Heart right ventricle (tissue), 16 donors: ENCODE measurements around the gene ADCK1. TPM values are rescaled to one million over a fixed set of nuclear protein-coding genes. Genes with fewer than 3 reads are reported as not detected.

Source experiments
- ATAC-seq, 8 donors: fragments of 200-7000 bp; cut with Tn5 transposase; one replicate each; pipeline ENCODE4 v1.9.1; 2020; ENCODE audit warnings: mild to moderate bottlenecking in 8 of 8, moderate library complexity in 8 of 8, moderate number of reproducible peaks in 1 of 8
- DNase-seq, 2 donors: peaks; one replicate each; pipeline ENCODE4 v3.0.0-alpha.2; 2020
- H3K27ac ChIP-seq, 10 donors: fragments of 200-600 bp; sonication (generic) in 2 of 10; one replicate each; pipeline versions ENCODE4 v1.5.0 to v1.8.0; 2020 to 2022; ENCODE audit warnings: mild to moderate bottlenecking in 3 of 10
- H3K27me3 ChIP-seq, 7 donors: fragments of 200-600 bp; one replicate each; pipeline ENCODE4 v1.8.0; 2021 to 2022; ENCODE audit warnings: mild to moderate bottlenecking in 2 of 7
- H3K36me3 ChIP-seq, 9 donors: fragments of 200-600 bp; sonication (generic) in 1 of 9; one replicate each; pipeline versions ENCODE4 v1.5.0 to v1.8.0; 2020 to 2022; ENCODE audit warnings: mild to moderate bottlenecking in 2 of 9
- H3K4me1 ChIP-seq, 9 donors: fragments of 200-600 bp; sonication (generic) in 1 of 9; one replicate each; pipeline versions ENCODE4 v1.5.0 to v1.8.0; 2020 to 2022; ENCODE audit warnings: mild to moderate bottlenecking in 4 of 9
- H3K4me3 ChIP-seq, 10 donors: fragments of 200-600 bp; sonication (generic) in 2 of 10; one replicate each; pipeline versions ENCODE4 v1.5.0 to v1.8.0; 2020 to 2022; ENCODE audit warnings: mild to moderate bottlenecking in 7 of 10, moderate library complexity in 2 of 10
- H3K9me3 ChIP-seq, 11 donors: fragments of 200-600 bp in 10 of 11; sonication (generic) in 2 of 11; one replicate each; pipeline versions ENCODE4 v1.5.0 to v1.8.0; 2013 to 2022; ENCODE audit warnings: mild to moderate bottlenecking in 2 of 11, control low read depth in 1 of 11, moderate library complexity in 1 of 11
- CTCF ChIP-seq, 9 donors: fragments of 200-600 bp; sonication (generic) in 2 of 9; IDR thresholded peaks; one replicate each; pipeline versions ENCODE4 v1.5.0 to v1.8.0; 2021 to 2022; ENCODE audit warnings: antibody characterized with exemption in 9 of 9, mild to moderate bottlenecking in 5 of 9, moderate library complexity in 1 of 9
- WGBS, 2 donors: extraction: QIAGEN DNeasy Blood & Tissue Kit; methylation state at CpG; one replicate each; pipeline ENCODE4 v1.1.7; 2013; ENCODE audit warnings: inconsistent platforms in 1 of 2; 5-methylcytosine and 5-hydroxymethylcytosine counted together
- intact Hi-C, 10 donors: fragments of 100-400 bp; cut with DNase I; formaldehyde crosslinking; loops; one replicate each; pipeline versions ENCODE4 v1.11.1 to v1.14.2; 2022
- polyA plus RNA-seq, 2 donors: library from polyadenylated mRNA; stranded (reverse); fragments of 200-250 nt; gene quantifications; one replicate each; pipeline ENCODE4 v1.2.3, GENCODE V29; 2013
- total RNA-seq, 10 donors: library from RNA; stranded (reverse); fragmentation: NEBNext Ultra II Directional in 3 of 10; extraction: Animal tissue kit (Norgen Biotek cat#: 25700) in 3 of 10; gene quantifications; one replicate each; pipeline versions ENCODE4 v1.2.1 to v1.2.4, GENCODE V29; 2021 to 2023
- donor health status: Arrhythmogenic right ventricular cardiomyopathy.
- donor health status: ischemic (EF 13 %, LVEDD 7.1; RV severe dilation, severe dysfunction).
- donor health status: healthy with polysubstance abuse.
- donor health status: DM: no; HTN: yes; CAD: no.
- donor health status: DM: no; HTN: no; CAD: no.
- donor health status: ischemic (EF 25% LVEDD 6.9; RV normal size, moderate dysfunction).
- donor health status: ischemic (EF 25% LVEDD 5.7; RV mildly dilated, moderate dysfunction).
- donor health status: healthy.
- donor health status: DM: yes; HTN: yes; CAD: no.
- donor health status: Ischemic cardiomyopathy.
- donor health status: ischemic (EF 35%, LVEDD 5.7; RV mildly dilated, moderate dysfunction).
- donor health status: nonischemic (EF 11% LVEDD 7.7; RV severe dilation, severe dysfunction).
- donor health status: DM: yes; HTN: yes; CAD: no.
- donor health status: PGD.
- donor health status: ischemic (EF 29% LVEDD 5.4; RV normal size, mild dysfunction).
- donor health status: nonischemic (EF 23%, LVEDD 6.1; RV moderate dilation, normal function).

Gene ADCK1
- total and polyA plus RNA-seq, 12 donors: 6.2 to 33.9 (median 7.3) TPM

GRCh38 chr14:77965050-77965449 lies 165.1 kb downstream of the ADCK1 start:
- DNase-seq (no peak), ATAC-seq (no peak)
- no peaks in the 10 kb centered on the region for H3K9me3 ChIP-seq
- H3K27me3 ChIP-seq: peaks cover 0 to 40% (median 30%) of the 10 kb centered on the region in 7 donors
- WGBS, 2 donors: 94% methylated on average over 4 of the region's 4 CpGs
- H3K27ac ChIP-seq: no peak overlapping the region
- intact Hi-C loops: loop anchor here in 1 of 10 donors (10.0 kb wide), 1 partner anchor 100 kb away; no protein-coding TSS in a partner anchor
- no peak for TF ChIP-seq CTCF (IDR thresholded peaks at IDR 0.05)
- no peak overlapping the region for H3K4me3 ChIP-seq
- peaks cover 0 to 7% (median 4%) of the 10 kb centered on the region in 9 donors for H3K4me1 ChIP-seq
- no peaks in the 10 kb centered on the region for H3K36me3 ChIP-seq

GRCh38 chr14:77965919-77966435 lies 166.1 kb downstream of the ADCK1 start:
- Histone ChIP-seq H3K36me3 (no peaks in the 10 kb centered on the region), H3K27ac (no peak overlapping the region), H3K4me3 (peak overlapping the region in 8 of 10 donors; percentile 2 to 49 (median 44)), H3K4me1 (peaks cover 0 to 7% (median 4%) of the 10 kb centered on the region in 9 donors), H3K9me3 (no peaks in the 10 kb centered on the region), H3K27me3 (peaks cover 0 to 42% (median 30%) of the 10 kb centered on the region in 7 donors)
- intact Hi-C loops: loop anchor here in 1 of 10 donors (10.0 kb wide), 1 partner anchor 101 kb away; no protein-coding TSS in a partner anchor
- no peak for TF ChIP-seq CTCF (IDR thresholded peaks at IDR 0.05)
- ATAC-seq: peak in 7 of 8 donors; percentile 47 to 75 (median 61)
- WGBS, 2 donors: 2% methylated on average over 35 of the region's 35 CpGs
- no peak for DNase-seq

- Histone ChIP-seq H3K27ac (no peak overlapping the region), H3K27me3 (peaks cover 0 to 42% (median 30%) of the 10 kb centered on the region in 7 donors), H3K36me3 (no peaks in the 10 kb centered on the region), H3K9me3 (no peaks in the 10 kb centered on the region), H3K4me3 (no peak overlapping the region), H3K4me1 (peaks cover 0 to 7% (median 4%) of the 10 kb centered on the region in 9 donors)
- no peak for TF ChIP-seq CTCF (IDR thresholded peaks at IDR 0.05)
- no peak for ATAC-seq
- no peak for DNase-seq
- 92 to 96% methylated on average over 1 of the region's 1 CpG for WGBS, 2 donors
- intact Hi-C loops: loop anchor here in 1 of 10 donors (10.0 kb wide), 1 partner anchor 102 kb away; no protein-coding TSS in a partner anchor
These were observed 167.2 kb downstream of the ADCK1 start for GRCh38 chr14:77967110-77967509.

GRCh38 chr14:77970646-77971045 lies 170.7 kb downstream of the ADCK1 start:
- no peak overlapping the region for H3K27ac ChIP-seq
- no peak overlapping the region for H3K4me3 ChIP-seq
- H3K36me3 ChIP-seq: no peaks in the 10 kb centered on the region
- ATAC-seq (no peak), DNase-seq (no peak)
- intact Hi-C loops: no loop called here
- H3K9me3 ChIP-seq: no peaks in the 10 kb centered on the region
- WGBS, 2 donors: 72 to 77% methylated on average over 3 of the region's 3 CpGs
- peaks cover 0 to 30% (median 17%) of the 10 kb centered on the region in 7 donors for H3K27me3 ChIP-seq
- H3K4me1 ChIP-seq: peaks cover 0 to 6% (median 4%) of the 10 kb centered on the region in 9 donors
- TF ChIP-seq CTCF (IDR thresholded peaks at IDR 0.05): no peak
